OCI-LY7 (cell line): ENCODE measurements around the gene WIPF2. TPM values are rescaled to one million over a fixed set of nuclear protein-coding genes. Genes with fewer than 3 reads are reported as not detected.

Source experiments
- BruUV-seq: library from RNA; stranded (reverse); fragments of 400-500 nt; replicated peaks from 2 replicates; lab custom pipeline; 2021; lab: Mats Ljungman, UMichigan
- CTCF ChIA-PET: fragments of 300-600 bp; sonication (Branson Sonifier 250); formaldehyde crosslinking; loops from one replicate; lab custom pipeline; 2022; ENCODE audit warnings: antibody characterized with exemption; ENCODE audit not compliant: unreplicated experiment; lab: Charles Lee
- POLR2A ChIA-PET: fragments of 300-600 bp; sonication (Branson Sonifier 250); formaldehyde crosslinking; loops from one replicate; lab custom pipeline; 2022; ENCODE audit warnings: antibody characterized with exemption; lab: Charles Lee
- DNase-seq: peaks from one replicate; pipeline ENCODE4 v3.0.0-alpha.2; 2015; ENCODE audit warnings: low spot score
- H2AFZ ChIP-seq: fragments of 200-600 bp; sonication (generic), shearing (Covaris generic); 2 replicates; pipeline ENCODE4 v1.6.1; 2014; ENCODE audit warnings: mild to moderate bottlenecking, antibody characterized with exemption, low read length, moderate library complexity
- H3K27ac ChIP-seq: fragments of 200-600 bp; sonication (generic); 2 replicates; pipeline ENCODE4 v1.5.1; 2014; ENCODE audit warnings: mixed run types, low read depth, mild to moderate bottlenecking, moderate library complexity, low read length, inconsistent platforms; ENCODE audit not compliant: poor library complexity, severe bottlenecking
- H3K36me3 ChIP-seq: fragments of 200-600 bp; sonication (generic); 2 replicates; pipeline ENCODE4 v1.6.1; 2014; ENCODE audit warnings: mild to moderate bottlenecking, antibody characterized with exemption, low read length, moderate library complexity, mixed read lengths; ENCODE audit not compliant: insufficient read depth
- H3K4me1 ChIP-seq: fragments of 200-600 bp; sonication (generic); 2 replicates; pipeline ENCODE4 v1.5.1; 2014; ENCODE audit warnings: mild to moderate bottlenecking, low read length; ENCODE audit not compliant: insufficient read depth, poor library complexity, severe bottlenecking
- H3K4me2 ChIP-seq: fragments of 200-600 bp; sonication (generic); 2 replicates; pipeline ENCODE4 v1.6.1; 2014; ENCODE audit warnings: mild to moderate bottlenecking, low read length
- H3K4me3 ChIP-seq: fragments of 200-600 bp; sonication (generic); 2 replicates; pipeline ENCODE4 v1.5.1; 2014; ENCODE audit warnings: mild to moderate bottlenecking, low read depth, low read length; ENCODE audit not compliant: poor library complexity, severe bottlenecking
- H3K79me2 ChIP-seq: fragments of 200-600 bp; sonication (generic); 2 replicates; pipeline ENCODE4 v1.6.1; 2016; ENCODE audit warnings: low read depth, mild to moderate bottlenecking, low read length, moderate library complexity, mixed read lengths; ENCODE audit not compliant: insufficient read depth
- H3K9me2 ChIP-seq: fragments of 200-600 bp; sonication (generic); 2 replicates; pipeline ENCODE4 v1.6.1; 2016; ENCODE audit warnings: mild to moderate bottlenecking, low read length, mixed read lengths; ENCODE audit not compliant: insufficient read depth
- H3K9me3 ChIP-seq: fragments of 200-600 bp; sonication (generic); 2 replicates; pipeline ENCODE4 v1.6.1; 2014; ENCODE audit warnings: mild to moderate bottlenecking, mixed run types, low read length, mixed read lengths
- H4K20me1 ChIP-seq: fragments of 200-600 bp; sonication (generic); 2 replicates; pipeline ENCODE4 v1.6.1; 2014; ENCODE audit warnings: mild to moderate bottlenecking, antibody characterized with exemption, low read length, moderate library complexity, mixed read lengths; ENCODE audit not compliant: insufficient read depth
- EZH2phosphoT487 ChIP-seq: fragments of 200-600 bp; sonication (generic); IDR thresholded peaks from 2 replicates; pipeline ENCODE4 v1.6.1; 2018; ENCODE audit warnings: low read depth, borderline replicate concordance, mild to moderate bottlenecking, mixed run types, antibody characterized with exemption, low read length, moderate library complexity, mixed read lengths
- intact Hi-C: fragments of 100-400 bp; cut with micrococcal nuclease; formaldehyde crosslinking; loops from one replicate; pipeline ENCODE4 v1.10.0; 2022; ENCODE audit not compliant: unreplicated experiment
- total RNA-seq, 2 experiments: library from RNA; depleted of rRNA in 1 of 2; stranded (reverse); fragments of >200 nt in 1 of 2; shearing (Covaris generic) in 1 of 2; gene quantifications; 2 replicates each; pipeline ENCODE4 v1.2.3, GENCODE V29; 2014 to 2022
- TF ChIP-seq, protein P1 (sequence below): fragments of 200-600 bp; sonication (generic); conservative IDR thresholded peaks from 2 replicates; pipeline ENCODE4 v1.5.1; 2014; ENCODE audit warnings: mild to moderate bottlenecking, antibody characterized with exemption, low read length, moderate library complexity, mixed read lengths

WIPF2 gene
- total RNA-seq, 2 experiments from 2014 or later = 4.7 to 20.3 TPM

DNA sequence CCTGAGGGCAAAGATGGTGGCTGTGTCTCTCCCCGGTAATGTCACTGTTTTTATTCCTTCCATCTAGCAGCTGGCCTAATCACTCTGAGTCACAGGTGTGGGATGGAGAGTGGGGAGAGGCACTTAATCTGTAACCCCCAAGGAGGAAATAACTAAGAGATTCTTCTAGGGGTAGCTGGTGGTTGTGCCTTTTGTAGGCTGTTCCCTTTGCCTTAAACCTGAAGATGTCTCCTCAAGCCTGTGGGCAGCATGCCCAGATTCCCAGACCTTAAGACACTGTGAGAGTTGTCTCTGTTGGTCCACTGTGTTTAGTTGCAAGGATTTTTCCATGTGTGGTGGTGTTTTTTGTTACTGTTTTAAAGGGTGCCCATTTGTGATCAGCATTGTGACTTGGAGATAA, 47.4 kb upstream of the WIPF2 start:
- H3K36me3 ChIP-seq = peaks cover 92% of the 10 kb centered on the region
- H2AFZ ChIP-seq = no peak overlapping the region
- H3K4me3 ChIP-seq = no peak overlapping the region
- no peaks in the 10 kb centered on the region for H3K9me2 ChIP-seq
- no peak overlapping the region for H3K4me2 ChIP-seq
- ChIA-PET POLR2A (interaction anchor here (0.5 kb wide), 1 partner anchor 99 kb away, joined by 3 read pairs; no protein-coding TSS in a partner anchor), CTCF (no interaction called here)
- TSS peak; percentile 49 for BruUV-seq
- TF ChIP-seq, protein P1, sequence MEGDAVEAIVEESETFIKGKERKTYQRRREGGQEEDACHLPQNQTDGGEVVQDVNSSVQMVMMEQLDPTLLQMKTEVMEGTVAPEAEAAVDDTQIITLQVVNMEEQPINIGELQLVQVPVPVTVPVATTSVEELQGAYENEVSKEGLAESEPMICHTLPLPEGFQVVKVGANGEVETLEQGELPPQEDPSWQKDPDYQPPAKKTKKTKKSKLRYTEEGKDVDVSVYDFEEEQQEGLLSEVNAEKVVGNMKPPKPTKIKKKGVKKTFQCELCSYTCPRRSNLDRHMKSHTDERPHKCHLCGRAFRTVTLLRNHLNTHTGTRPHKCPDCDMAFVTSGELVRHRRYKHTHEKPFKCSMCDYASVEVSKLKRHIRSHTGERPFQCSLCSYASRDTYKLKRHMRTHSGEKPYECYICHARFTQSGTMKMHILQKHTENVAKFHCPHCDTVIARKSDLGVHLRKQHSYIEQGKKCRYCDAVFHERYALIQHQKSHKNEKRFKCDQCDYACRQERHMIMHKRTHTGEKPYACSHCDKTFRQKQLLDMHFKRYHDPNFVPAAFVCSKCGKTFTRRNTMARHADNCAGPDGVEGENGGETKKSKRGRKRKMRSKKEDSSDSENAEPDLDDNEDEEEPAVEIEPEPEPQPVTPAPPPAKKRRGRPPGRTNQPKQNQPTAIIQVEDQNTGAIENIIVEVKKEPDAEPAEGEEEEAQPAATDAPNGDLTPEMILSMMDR = no peak
- no peak for TF ChIP-seq EZH2phosphoT487
- H4K20me1 ChIP-seq = no peaks in the 10 kb centered on the region
- no peaks in the 10 kb centered on the region for H3K9me3 ChIP-seq
- intact Hi-C loops = no loop called here
- no peak for DNase-seq
- H3K4me1 ChIP-seq = no peaks in the 10 kb centered on the region
- no peaks in the 10 kb centered on the region for H3K79me2 ChIP-seq
- H3K27ac ChIP-seq = no peak overlapping the region

DNA sequence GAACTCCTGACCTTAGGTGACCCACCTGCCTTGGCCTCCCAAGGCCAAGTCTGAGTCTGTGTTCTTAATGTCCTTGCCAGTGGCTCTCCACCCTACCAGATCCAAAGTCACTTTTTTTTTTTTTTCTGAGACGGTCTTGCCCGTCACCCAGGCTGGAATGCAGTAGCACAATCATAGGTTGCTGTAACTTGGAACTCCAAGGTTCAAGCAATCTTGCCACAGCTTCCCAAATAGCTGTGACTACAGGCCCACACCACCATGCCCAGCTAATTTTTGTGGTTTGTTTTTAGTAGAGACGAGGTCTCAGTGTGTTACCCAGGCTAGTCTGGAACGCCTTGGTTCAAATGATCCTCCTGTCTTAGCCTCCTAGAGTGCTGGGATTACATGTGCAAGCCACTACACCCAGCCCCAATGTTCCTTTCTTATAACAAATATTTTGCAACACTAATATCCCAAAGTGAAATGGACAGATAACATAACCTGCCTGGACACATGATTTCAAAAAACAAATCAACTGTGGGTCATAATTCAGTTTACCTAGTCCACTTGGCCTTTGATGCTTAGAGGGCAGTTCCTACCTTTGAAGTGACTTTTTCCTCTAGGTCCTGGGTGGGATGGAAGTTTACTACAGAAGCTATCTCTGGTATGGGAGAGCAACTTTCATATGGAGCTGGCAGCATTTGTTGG, 45.9 kb upstream of the WIPF2 start:
- Histone ChIP-seq H3K27ac (no peak overlapping the region), H3K9me3 (no peaks in the 10 kb centered on the region), H2AFZ (no peak overlapping the region), H3K4me3 (no peak overlapping the region), H3K9me2 (no peaks in the 10 kb centered on the region), H3K4me1 (peaks cover 7% of the 10 kb centered on the region), H3K36me3 (peaks cover 80% of the 10 kb centered on the region), H3K4me2 (no peak overlapping the region), H4K20me1 (no peaks in the 10 kb centered on the region), H3K79me2 (no peaks in the 10 kb centered on the region)
- ChIA-PET POLR2A (interaction anchor here (0.7 kb wide), 1 partner anchor 34 kb away, joined by 9 read pairs; no protein-coding TSS in a partner anchor), CTCF (no interaction called here)
- no TSS peak for BruUV-seq
- intact Hi-C loops = no loop called here
- DNase-seq = no peak
- TF ChIP-seq, protein P1 = no peak
- TF ChIP-seq EZH2phosphoT487 = no peak

DNA sequence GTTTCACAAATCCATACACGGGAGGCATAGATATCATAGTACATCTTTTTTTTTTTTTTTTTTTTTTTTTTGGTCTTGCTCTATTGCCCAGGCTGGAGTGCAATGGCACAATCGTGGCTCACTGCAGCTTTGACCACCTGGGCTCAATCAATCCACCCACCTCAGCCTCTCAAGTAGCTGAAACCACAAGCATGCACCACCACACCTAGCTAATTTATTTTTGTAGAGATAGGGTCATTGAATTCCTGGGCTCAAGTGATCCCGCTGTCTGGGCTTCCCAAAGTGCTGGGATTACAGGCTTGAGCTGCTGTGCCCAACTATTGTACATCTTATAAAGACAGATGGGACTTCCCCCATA, 45.3 kb upstream of the WIPF2 start:
- intact Hi-C loops = no loop called here
- Histone ChIP-seq H3K4me3 (no peak overlapping the region), H4K20me1 (no peaks in the 10 kb centered on the region), H3K9me2 (no peaks in the 10 kb centered on the region), H3K9me3 (no peaks in the 10 kb centered on the region), H2AFZ (no peak overlapping the region), H3K36me3 (peaks cover 75% of the 10 kb centered on the region), H3K79me2 (no peaks in the 10 kb centered on the region), H3K27ac (no peak overlapping the region), H3K4me2 (no peak overlapping the region), H3K4me1 (peaks cover 7% of the 10 kb centered on the region)
- no TSS peak for BruUV-seq
- ChIA-PET POLR2A (interaction anchor here (0.7 kb wide), 2 partner anchors 34 to 45 kb away, joined by 4 to 9 read pairs; no protein-coding TSS in a partner anchor), CTCF (no interaction called here)
- DNase-seq = no peak
- TF ChIP-seq, protein P1 = no peak
- no peak for TF ChIP-seq EZH2phosphoT487
